HuH-7.5 (cell line): Measurements from ENCODE around the gene SOX18.
A peak's percentile ranks its signal among the peaks of the same experiment; 100 is the strongest.

Experiments used
- DNase-seq: peaks from one replicate; pipeline ENCODE4 v3.0.0; 2011; ENCODE audit warnings: low spot score

SOX18 gene

GRCh38 chr20:64080813-64081623 is 31.6 kb upstream of the SOX18 start:
- no peak for DNase-seq

GRCh38 chr20:64080013-64080812 is 30.8 kb upstream of the SOX18 start, which contains the start of gene OPRL1:
Gene OPRL1, plus strand, starts transcription at chr20:64080082. Its CDS starts 12,639 bp downstream, at chr20:64092721.
- DNase-seq: no peak

DNA sequence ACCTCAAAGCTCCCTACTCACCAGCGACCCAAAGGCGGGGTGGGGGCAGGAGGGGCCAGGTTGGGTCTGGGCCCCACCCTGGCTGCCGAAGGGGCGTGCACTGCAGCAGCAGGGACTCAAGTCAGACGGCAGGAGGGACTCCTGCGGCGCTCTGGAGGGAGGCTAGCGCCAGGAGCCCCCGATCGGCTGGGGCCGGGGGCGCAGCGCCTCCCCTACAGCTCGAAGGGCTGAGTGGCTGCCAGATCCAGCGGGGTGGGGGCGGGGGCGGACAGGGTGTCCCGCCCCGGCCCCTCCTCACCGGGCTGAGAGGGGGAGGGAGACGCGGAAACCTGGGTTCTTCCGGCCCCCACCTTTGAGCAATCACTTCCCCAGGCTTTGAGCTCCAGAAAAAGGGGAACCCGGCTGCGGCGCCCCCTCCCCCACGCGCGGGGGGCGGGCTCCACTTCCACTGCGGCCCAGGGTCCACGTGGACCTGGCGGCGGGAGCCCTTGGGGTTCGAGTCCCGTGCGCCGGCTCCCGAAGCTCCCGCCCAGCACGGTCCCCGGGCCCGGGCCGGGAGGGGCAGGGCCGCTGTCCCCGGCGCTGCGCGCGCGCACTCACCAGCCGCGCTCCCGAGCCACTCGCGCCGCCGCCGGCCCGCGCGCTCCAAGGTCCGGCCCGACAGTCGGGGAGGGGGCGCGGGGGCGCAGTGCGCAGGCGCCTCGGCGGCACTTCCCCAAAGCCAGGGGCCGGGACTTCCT is 30.0 kb upstream of the SOX18 start, which contains the start of gene RGS19:
TSS of gene RGS19 (minus strand) at position 246 of the 740 bp plus-strand sequence. CDS start 2,632 bp downstream, outside the sequence.
- DNase-seq: peak; percentile 85

GRCh38 chr20:64078934-64079272 is 29.5 kb upstream of the SOX18 start:
- DNase-seq: no peak

- DNase-seq: no peak
Measured at GRCh38 chr20:64077876-64078551, 28.6 kb upstream of the SOX18 start.

DNA sequence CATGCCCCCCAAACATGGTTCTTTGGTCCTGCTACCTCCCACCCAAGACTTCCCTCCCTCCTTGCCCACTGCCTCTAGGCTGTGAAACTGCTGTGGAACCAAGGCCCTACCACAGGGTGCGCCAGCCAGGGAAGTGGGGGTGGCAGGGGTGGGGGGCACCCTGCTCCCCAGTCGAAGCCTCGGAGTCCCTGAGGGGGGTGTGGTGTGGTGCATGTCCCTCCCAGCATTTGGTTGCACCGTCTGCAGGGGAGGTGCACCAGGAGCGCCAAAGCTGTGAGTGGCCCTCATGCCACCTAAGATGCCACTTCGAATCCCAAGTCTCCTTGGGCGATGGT is 28.1 kb upstream of the SOX18 start:
- no peak for DNase-seq

- no peak for DNase-seq
Measured at GRCh38 chr20:64077094-64077493, 27.7 kb upstream of the SOX18 start.

- DNase-seq: no peak
Measured at GRCh38 chr20:64076061-64076997, 26.9 kb upstream of the SOX18 start.

- no peak for DNase-seq
Measured at GRCh38 chr20:64075556-64075955, 26.1 kb upstream of the SOX18 start.

GRCh38 chr20:64074963-64075362 is 25.5 kb upstream of the SOX18 start:
- DNase-seq: no peak

GRCh38 chr20:64074184-64074789 is 24.8 kb upstream of the SOX18 start:
- DNase-seq: no peak

GRCh38 chr20:64073476-64074183 is 24.2 kb upstream of the SOX18 start:
- no peak for DNase-seq

GRCh38 chr20:64072498-64073063 is 23.1 kb upstream of the SOX18 start:
- DNase-seq: no peak

- DNase-seq: no peak
Measured at GRCh38 chr20:64071341-64072332, 22.2 kb upstream of the SOX18 start.

DNA sequence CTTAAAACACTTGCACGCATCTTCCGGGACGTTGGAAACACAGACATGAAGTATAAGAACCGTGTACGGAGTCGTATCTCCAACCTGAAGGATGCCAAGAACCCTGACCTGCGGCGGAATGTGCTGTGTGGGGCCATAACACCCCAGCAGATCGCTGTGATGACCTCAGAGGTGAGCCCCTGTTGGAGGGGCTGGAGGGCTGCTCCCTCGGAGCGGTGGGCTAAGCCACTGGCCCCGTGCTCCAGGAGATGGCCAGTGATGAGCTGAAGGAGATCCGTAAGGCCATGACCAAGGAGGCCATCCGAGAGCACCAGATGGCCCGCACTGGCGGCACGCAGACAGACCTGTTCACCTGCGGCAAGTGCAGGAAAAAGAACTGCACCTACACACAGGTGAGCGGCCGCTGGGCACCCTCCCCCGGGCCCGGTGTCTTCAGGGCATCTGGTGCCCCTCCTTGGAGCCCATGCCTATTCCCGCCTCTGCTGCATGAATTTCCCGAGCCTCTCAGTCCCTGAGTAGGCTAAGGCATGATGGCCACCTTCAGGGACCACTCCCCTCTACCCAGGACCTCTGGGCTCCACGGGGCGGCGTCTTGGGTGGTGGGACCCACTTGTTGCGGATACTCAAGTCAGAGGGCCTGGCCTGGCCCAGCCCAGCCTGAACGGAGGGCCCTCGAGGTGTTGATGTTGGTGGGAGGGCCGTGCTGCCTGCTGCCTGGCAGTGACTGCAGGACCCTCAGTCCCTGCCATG is 21.0 kb upstream of the SOX18 start:
- DNase-seq: no peak

DNA sequence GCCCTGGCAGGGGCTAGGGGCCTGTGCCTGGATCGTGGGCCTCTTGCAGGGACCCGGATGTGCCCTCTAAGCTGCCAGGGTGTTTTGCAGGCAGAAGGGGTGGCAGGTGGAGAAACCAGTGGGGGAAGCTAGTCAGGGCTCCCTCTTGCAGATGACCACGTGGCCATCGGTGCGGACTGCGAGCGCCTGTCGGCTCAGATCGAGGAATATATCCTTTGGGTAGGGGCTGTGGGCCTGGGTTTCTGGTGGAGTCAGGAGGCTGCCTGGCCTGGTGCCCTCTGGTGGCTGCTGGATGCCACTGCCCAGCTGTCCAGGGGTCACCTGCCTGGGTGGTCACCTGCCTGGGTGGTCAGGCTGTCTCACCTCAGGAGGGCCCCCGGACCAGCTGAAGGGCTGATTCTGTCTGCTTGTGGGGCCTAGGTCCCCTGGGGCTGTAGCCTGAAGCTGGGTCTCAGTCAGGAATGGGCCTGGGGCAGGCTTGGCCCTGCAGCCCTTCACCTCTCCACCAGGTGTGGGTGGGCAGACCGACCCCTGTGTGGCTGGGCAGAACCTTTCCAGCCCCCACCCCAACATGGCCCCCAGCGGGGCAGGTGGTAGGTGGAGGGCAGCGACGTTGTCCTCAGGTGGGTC is 20.3 kb upstream of the SOX18 start:
- DNase-seq: peak; percentile 97

DNA sequence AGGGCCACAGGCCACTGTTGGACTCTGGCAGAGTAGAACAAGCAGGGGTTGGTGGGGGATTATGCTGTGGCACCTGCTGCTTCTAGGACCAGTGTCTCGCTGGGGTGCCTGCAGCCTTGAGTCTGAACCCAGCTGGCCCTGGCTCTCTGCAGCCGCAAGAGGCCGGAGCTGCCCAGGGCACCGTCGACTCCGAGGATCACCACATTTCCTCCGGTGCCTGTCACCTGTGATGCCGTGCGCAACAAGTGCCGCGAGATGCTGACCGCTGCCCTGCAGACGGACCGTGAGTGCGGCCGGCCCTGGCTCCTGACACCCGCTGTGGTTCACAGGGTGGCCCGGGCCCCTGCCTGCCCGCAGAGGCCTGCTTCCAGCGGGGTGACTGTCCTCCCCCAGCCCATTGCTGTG is 19.8 kb upstream of the SOX18 start:
- DNase-seq: no peak
